Measurements from ENCODE around the gene LRTM2. TPM values are rescaled to one million over a fixed set of nuclear protein-coding genes. Genes with fewer than 3 reads are reported as not detected.

LRTM2 gene
- total RNA-seq, 1 experiment from 2014 or later: 0.07 TPM

DNA sequence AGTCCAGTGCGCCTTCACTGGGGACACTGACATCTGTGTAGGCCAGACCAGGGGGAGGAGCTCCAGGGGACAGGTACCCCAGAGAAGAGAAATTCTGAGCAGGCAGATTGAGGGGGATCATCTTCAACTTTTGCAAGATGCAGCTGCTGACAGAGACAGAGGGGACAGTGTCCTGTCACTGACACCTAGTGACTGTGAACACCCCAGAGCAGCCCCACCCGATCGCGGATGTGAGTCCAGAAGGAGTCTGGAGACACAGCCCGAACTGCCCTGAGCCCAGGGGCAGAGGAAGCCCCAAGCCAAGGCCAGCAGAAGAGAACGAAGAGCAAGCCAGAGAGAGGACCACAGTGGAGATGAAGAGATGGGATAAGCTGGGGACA lies 21.7 kb upstream of the LRTM2 start:
- ChIA-PET RAD21 (ENCODE audit: low non-redundant PET in 1 of 2, low total read pairs in 2 of 2, uncharacterized antibody in 2 of 2, unreplicated experiment in 2 of 2) (no interaction called here), POLR2A (no interaction called here), CTCF (interaction anchor here (3.0 kb wide), 1 partner anchor 141 kb away, joined by 13 read pairs; no protein-coding TSS in a partner anchor)
- no peak overlapping the region for H2AFZ ChIP-seq (ENCODE audit: low read depth, low read length, poor library complexity, severe bottlenecking)
- no peak overlapping the region for H3K27ac ChIP-seq (ENCODE audit: low read depth, low read length)
- intact Hi-C loops (cut with micrococcal nuclease): loop anchor here (5.0 kb wide), 1 partner anchor 784 kb away; no protein-coding TSS in a partner anchor
- H3K9ac ChIP-seq (ENCODE audit: low read length): no peak overlapping the region
- DNase-seq (ENCODE audit: low read depth, low spot score) (no peak), ATAC-seq (no peak)
- H3K9me3 ChIP-seq (ENCODE audit: control insufficient read depth in 1 of 2, insufficient read depth in 1 of 2, low read depth in 1 of 2, low read length in 2 of 2): no peaks in the 10 kb centered on the region
- H4K20me1 ChIP-seq (ENCODE audit: insufficient read depth): no peaks in the 10 kb centered on the region
- H3K36me3 ChIP-seq (ENCODE audit: control insufficient read depth in 1 of 2, insufficient read depth in 2 of 2, low read length in 2 of 2): no peaks in the 10 kb centered on the region
- TF ChIP-seq, protein P1, sequence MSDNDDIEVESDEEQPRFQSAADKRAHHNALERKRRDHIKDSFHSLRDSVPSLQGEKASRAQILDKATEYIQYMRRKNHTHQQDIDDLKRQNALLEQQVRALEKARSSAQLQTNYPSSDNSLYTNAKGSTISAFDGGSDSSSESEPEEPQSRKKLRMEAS (IDR thresholded peaks at IDR 0.05): no peak
- TF ChIP-seq SRF (IDR thresholded peaks at IDR 0.05; ENCODE audit: low read depth): no peak
- TF ChIP-seq ZNF274 (IDR thresholded peaks at IDR 0.05; ENCODE audit: low read depth, low read length): no peak
- TF ChIP-seq YY1 (IDR thresholded peaks at IDR 0.05; ENCODE audit: extremely low read depth, insufficient replicate concordance, low read depth, low read length): no peak
- no peak for TF ChIP-seq POLR2AphosphoS5 (IDR thresholded peaks at IDR 0.05; ENCODE audit: low read depth, low read length)
- no peak for TF ChIP-seq JUND (IDR thresholded peaks at IDR 0.05)
- no TSS peak for BruUV-seq (replicated peaks)
- no peaks in the 10 kb centered on the region for H3K79me2 ChIP-seq (ENCODE audit: insufficient read depth, low read length)
- H3K4me2 ChIP-seq (ENCODE audit: low read length): no peak overlapping the region
- H3K4me3 ChIP-seq (replicated peaks in 1 of 2; ENCODE audit: low read depth in 1 of 2, low read length in 2 of 2): no peak overlapping the region
- H3K9me2 ChIP-seq (ENCODE audit: insufficient read depth): no peaks in the 10 kb centered on the region
- H3K27me3 ChIP-seq (ENCODE audit: insufficient read depth, low read length): no peaks in the 10 kb centered on the region
- peaks cover 3 to 20% of the 10 kb centered on the region in 2 experiments; a peak in 3 of 4 replicates for H3K4me1 ChIP-seq (ENCODE audit: control insufficient read depth in 1 of 2, insufficient read depth in 2 of 2, low read length in 2 of 2)

DNA sequence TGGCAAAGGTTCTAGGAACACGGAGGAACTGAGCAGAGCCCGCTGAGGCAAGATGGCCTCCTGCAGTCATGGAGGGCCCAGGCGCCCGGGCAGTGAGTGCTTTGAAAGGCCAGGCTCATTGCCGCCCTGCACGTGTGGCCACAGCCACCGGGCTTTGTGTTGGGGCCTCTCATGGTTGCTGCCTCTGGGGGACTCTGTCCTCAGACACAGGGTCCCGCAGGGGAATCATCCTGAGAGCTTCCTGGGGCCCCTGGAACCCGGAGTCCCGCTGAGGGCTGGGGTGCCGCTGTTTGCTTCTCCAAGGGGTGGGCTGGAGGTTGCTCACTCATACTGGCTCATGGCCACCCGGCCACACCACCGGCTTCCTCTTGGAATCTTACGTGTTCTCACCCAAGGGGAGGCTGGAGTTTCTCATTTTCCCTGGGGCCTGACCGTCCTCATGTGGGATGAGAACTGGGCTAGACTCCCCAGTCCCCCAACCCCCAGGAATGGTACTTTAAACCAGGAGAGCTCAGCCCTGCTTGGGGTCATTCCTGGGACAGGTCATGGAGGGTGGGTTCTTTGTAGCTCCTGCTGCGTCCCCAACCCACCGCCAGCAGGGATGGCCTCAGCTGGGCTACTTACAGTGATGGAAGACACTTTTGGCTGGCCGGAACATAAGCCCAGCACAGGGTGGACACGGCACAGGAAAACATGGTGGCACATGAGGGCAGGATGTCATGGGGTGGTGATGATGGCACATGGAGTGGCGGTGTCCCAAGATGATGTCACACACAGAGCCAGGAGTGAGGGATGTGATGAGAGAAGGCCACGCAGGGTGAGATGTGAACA lies 21.1 kb upstream of the LRTM2 start:
- intact Hi-C loops (cut with micrococcal nuclease): loop anchor here (5.0 kb wide), 1 partner anchor 783 kb away; no protein-coding TSS in a partner anchor
- Histone ChIP-seq H3K4me3 (replicated peaks in 1 of 2; ENCODE audit: low read depth in 1 of 2, low read length in 2 of 2) (no peak overlapping the region), H3K36me3 (ENCODE audit: control insufficient read depth in 1 of 2, insufficient read depth in 2 of 2, low read length in 2 of 2) (no peaks in the 10 kb centered on the region), H3K79me2 (ENCODE audit: insufficient read depth, low read length) (no peaks in the 10 kb centered on the region), H3K9me2 (ENCODE audit: insufficient read depth) (no peaks in the 10 kb centered on the region), H3K4me1 (ENCODE audit: control insufficient read depth in 1 of 2, insufficient read depth in 2 of 2, low read length in 2 of 2) (peaks cover 3 to 20% of the 10 kb centered on the region in 2 experiments; a peak in 3 of 4 replicates), H3K27ac (ENCODE audit: low read depth, low read length) (no peak overlapping the region), H4K20me1 (ENCODE audit: insufficient read depth) (no peaks in the 10 kb centered on the region), H2AFZ (ENCODE audit: low read depth, low read length, poor library complexity, severe bottlenecking) (no peak overlapping the region), H3K27me3 (ENCODE audit: insufficient read depth, low read length) (no peaks in the 10 kb centered on the region), H3K4me2 (ENCODE audit: low read length) (no peak overlapping the region), H3K9me3 (ENCODE audit: control insufficient read depth in 1 of 2, insufficient read depth in 1 of 2, low read depth in 1 of 2, low read length in 2 of 2) (no peaks in the 10 kb centered on the region), H3K9ac (ENCODE audit: low read length) (no peak overlapping the region)
- ChIA-PET CTCF (interaction anchor here (3.0 kb wide), 1 partner anchor 141 kb away, joined by 13 read pairs; no protein-coding TSS in a partner anchor), POLR2A (no interaction called here), RAD21 (ENCODE audit: low non-redundant PET in 1 of 2, low total read pairs in 2 of 2, uncharacterized antibody in 2 of 2, unreplicated experiment in 2 of 2) (no interaction called here)
- no peak for TF ChIP-seq SP1 (IDR thresholded peaks at IDR 0.05; ENCODE audit: low read depth)
- TF ChIP-seq, protein P1 (IDR thresholded peaks at IDR 0.05): no peak
- BruUV-seq (replicated peaks): no TSS peak
- no peak for ATAC-seq
- no peak for DNase-seq (ENCODE audit: low read depth, low spot score)
